ENCODE measurements around the gene DPM3.

DPM3 gene

GRCh38 chr1:155140630-155140953 lies 261 bp upstream of the DPM3 start:
- TF ChIP-seq, protein P1, sequence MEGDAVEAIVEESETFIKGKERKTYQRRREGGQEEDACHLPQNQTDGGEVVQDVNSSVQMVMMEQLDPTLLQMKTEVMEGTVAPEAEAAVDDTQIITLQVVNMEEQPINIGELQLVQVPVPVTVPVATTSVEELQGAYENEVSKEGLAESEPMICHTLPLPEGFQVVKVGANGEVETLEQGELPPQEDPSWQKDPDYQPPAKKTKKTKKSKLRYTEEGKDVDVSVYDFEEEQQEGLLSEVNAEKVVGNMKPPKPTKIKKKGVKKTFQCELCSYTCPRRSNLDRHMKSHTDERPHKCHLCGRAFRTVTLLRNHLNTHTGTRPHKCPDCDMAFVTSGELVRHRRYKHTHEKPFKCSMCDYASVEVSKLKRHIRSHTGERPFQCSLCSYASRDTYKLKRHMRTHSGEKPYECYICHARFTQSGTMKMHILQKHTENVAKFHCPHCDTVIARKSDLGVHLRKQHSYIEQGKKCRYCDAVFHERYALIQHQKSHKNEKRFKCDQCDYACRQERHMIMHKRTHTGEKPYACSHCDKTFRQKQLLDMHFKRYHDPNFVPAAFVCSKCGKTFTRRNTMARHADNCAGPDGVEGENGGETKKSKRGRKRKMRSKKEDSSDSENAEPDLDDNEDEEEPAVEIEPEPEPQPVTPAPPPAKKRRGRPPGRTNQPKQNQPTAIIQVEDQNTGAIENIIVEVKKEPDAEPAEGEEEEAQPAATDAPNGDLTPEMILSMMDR (IDR thresholded peaks at IDR 0.05) = no peak

DNA sequence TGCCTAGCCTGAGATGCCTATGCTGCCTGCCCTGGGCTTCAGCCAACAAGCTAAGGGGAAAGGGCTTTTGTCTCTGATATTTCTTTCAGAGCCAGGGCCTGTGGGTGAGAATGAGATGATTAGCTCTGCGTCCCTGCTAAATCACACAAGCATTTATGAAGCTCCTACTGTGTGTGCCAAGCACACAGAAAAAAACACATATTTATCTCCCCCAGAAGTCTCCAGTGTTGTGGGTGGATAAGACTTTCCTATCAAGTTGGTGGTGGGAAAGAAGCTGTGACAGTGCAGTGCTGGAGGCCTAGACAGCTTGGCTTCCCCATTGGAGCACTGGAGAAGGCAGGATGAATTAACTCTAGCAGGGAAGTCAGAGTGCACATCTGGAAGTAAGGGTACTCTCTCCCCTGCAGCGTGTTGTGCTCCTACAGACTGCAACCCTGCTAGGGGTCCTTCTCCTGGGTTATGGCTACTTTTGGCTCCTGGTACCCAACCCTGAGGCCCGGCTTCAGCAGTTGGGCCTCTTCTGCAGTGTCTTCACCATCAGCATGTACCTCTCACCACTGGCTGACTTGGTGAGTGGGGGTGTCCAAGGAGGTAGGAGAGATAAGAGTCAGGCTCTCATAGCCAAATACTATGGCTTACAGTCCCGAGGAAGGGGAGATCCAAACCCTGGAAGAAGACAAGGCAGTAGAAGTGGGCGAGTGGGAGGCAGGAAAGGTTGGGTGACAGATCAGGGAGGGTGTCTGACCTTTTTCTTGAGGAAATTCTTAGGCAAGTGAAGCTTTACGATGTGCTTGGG lies 3.0 kb downstream of the DPM3 start:
- TF ChIP-seq, protein P1 (IDR thresholded peaks at IDR 0.05) = no peak

DNA sequence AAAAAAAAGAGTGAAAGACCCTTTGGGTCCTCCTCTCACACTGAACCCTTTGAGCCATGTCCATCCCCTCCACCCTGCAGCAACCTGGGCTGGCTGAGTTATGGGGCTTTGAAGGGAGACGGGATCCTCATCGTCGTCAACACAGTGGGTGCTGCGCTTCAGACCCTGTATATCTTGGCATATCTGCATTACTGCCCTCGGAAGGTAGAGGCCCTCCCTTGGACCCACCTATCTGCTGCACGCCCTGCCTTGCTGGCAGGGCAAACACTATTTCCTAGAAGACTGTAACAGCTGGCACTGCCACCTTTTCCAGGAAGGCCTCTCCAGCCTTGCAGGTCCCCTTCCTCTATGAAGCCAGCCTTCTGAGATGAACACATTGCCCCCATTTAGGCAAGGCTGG lies 3.6 kb downstream of the DPM3 start:
- TF ChIP-seq, protein P1 (IDR thresholded peaks at IDR 0.05) = no peak

- TF ChIP-seq, protein P1 (IDR thresholded peaks at IDR 0.05) = no peak; the same call in 1 of the 2 replicates
Observed at GRCh38 chr1:155135415-155136028, 4.8 kb downstream of the DPM3 start, which contains the start of gene SLC50A1. TSS of gene SLC50A1 (plus strand) at chr1:155135852. CDS start at chr1:155135912, 60 bp downstream.

- TF ChIP-seq, protein P1 (IDR thresholded peaks at IDR 0.05) = no peak
Observed at GRCh38 chr1:155134880-155135414, 5.4 kb downstream of the DPM3 start.

- TF ChIP-seq, protein P1 (IDR thresholded peaks at IDR 0.05) = no peak
Observed at GRCh38 chr1:155134322-155134721, 6.0 kb downstream of the DPM3 start.

DNA sequence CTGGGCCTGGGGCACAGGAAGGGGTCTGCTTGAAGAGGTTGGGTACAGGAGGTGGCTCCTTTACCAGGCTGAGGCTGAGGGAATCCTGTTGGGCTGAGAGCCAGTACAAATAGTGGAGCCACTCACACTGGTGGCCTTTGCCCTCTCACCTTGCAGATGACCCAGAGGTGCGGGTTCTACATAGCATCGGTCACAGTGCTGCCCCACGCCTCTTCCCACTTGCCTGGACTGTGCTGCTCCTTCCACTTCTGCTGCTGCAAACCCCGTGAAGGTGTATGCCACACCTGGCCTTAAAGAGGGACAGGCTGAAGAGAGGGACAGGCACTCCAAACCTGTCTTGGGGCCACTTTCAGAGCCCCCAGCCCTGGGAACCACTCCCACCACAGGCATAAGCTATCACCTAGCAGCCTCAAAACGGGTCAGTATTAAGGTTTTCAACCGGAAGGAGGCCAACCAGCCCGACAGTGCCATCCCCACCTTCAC lies 6.5 kb downstream of the DPM3 start:
- TF ChIP-seq, protein P1 (IDR thresholded peaks at IDR 0.05) = no peak
